OCI-LY3 (cell line): ENCODE measurements around the gene ODC1.

Experiments
- CTCF ChIP-seq: fragments of 200-600, 300-600 bp; sonication (generic); IDR thresholded peaks from 2 replicates; pipeline ENCODE4 v1.5.1; 2014; ENCODE audit warnings: antibody characterized with exemption, low read length, low read depth
- EZH2phosphoT487 ChIP-seq: fragments of 200-600 bp; shearing (Covaris generic); IDR thresholded peaks from 2 replicates; pipeline ENCODE4 v1.6.1; 2018; ENCODE audit warnings: antibody characterized with exemption, mixed run types, low read depth

GRCh38 chr2:10478298-10478625 is 30.1 kb upstream of the ODC1 start:
- TF ChIP-seq EZH2phosphoT487: no peak
- no peak for TF ChIP-seq CTCF
